Hematopoietic multipotent progenitor cell treated with erythropoietin and hydrocortisone succinate and interleukin-3 and kit ligand, for 4 days (in vitro differentiated cells): ENCODE measurements around the gene COL9A3.

Source experiments
- DNase-seq: peaks from one replicate; pipeline ENCODE4 v3.0.0-alpha.2; 2015

COL9A3 gene

DNA sequence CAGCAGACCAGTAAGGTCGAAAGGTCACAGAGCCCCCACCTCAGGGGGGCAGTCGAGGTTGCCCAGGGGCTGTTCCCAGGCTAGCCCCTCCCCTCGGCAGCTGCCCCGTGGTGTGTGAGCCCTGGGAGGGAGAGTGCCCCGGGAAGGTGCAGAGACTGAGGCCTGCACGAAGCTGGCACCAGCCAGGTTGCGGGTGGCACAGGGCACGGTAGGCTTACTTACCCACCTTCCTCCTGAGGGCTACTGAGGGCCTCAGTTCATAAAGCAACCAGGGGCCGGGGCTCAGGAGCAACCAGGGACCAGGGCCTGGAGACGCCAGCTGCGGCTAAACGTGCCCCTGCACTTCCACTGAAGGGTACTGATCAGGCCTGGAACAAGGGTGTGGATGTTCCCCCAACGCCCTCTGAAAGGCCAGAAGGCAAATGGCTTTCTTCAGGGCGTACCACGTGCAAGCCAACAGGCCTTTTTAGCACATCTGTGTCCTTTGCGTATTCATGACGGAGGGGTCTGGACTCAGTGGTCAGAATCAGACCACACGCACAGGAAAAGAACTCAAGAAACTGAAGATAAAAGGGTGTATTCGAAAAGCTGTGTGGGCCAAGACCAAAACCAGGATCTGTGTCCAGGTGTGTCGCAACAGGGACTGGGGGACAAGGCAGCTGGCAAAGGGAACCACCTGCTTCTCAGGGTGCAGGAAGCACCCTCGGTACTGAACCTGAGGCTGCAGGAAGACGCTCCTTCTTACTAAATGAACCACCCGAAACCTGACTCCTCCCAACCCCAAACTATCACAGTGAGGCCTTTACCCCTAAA lies 69.3 kb downstream of the COL9A3 start:
- DNase-seq = no peak

DNA sequence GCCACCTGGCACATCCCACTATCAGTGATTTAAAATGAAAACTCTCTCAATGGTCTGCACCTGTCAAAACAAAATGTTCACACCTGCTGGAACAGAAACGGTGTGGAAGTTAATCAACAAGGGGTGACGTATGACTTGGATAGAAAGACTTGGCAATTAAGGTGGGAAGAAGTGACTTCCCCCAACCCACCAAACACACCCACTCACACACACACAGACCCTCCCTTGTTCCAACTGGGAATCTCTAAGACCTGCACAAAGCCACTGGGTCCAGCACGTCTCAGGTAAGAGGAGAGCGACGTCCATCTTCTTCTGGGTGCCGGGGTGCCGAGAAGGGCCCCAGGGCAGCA lies 69.8 kb downstream of the COL9A3 start:
- no peak for DNase-seq

DNA sequence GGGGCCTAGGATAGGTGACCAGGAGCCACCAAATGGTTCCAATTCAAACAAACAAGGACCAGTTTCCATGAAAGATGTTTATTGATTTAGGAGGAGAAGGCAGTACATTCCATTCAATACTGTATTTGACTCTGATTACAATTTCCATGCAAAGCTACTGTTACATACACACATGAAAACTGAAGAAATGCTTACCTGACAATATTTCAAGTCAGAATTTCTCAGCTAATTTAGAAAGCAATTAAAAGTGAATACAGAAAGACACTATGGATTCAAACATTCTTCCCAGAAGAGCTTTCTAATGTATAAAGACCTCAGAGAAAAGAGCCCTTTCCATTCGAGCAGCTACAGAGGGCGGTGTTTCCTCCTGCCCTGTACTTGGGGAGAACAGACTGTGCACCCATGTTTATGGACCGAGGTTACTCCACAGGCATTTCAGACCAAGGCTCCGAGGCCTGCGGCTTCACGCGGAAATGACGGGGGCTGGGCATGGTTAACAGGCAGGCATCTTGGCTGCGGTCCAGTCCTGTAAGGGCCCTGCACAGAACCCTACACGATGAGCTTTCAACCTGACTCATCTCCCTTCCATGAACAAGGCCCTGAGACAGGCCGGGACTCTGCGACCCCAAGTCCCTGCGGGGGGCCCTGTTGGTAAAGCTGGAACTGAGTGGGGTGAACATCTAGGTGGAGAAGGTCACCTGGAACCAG lies 70.5 kb downstream of the COL9A3 start:
- peak; percentile 87 for DNase-seq

DNA sequence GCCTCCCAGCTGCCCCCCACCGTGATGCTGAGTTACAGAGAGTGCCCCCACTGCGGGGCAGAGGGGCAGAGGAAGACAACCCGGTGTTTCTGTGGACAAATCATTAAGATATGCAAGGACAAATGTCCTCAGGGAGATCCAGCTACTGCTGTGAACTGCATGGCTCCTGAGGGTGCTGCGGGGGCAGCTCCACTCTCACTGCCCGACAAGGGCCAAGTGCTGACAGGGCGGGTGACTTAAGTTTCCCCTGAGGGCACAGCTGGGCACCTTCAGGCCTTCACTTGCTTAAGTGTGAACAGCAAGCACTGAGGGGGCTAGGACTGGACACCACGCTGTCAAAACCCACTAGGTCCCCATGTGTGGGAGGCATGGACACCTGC lies 71.0 kb downstream of the COL9A3 start:
- DNase-seq = no peak

DNA sequence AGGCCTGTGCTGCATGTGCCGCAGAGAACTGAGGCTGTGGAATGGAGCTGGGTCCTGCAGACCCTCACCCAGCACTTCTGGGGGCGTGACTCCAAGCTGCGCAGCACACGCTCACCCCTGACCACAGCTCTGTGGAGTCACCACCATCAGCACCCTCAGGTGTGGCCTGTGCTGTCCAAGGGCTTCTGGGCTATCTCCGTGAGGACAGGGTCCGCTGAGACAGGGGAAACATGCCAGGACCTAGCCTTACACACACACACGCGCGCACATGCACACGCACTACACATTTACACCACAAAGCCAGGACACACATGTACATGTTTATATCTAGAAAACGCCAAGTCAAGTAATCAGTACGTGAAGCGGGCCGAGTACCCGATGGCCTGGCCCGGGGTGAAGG lies 71.6 kb downstream of the COL9A3 start:
- no peak for DNase-seq

DNA sequence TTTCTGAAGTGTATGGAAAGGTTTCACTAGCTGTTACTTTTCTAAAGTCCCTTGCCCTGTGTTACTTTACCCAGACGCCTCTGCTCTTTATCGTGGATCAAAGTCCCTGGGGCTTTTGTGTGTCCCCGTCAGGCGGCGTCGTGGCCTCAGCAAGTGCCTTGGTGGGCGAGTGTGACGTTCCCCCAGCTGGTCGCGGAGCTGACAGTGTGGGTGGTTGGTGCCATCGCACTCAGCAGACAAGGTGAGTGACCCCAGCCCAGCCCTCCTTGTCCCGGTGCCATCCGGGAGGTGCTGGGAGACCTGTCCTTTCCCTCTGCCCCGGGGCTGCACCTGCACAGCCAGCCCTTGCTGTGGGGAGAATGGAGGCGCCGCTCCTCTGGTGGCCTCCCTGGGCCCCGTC lies 72.1 kb downstream of the COL9A3 start:
- no peak for DNase-seq

DNA sequence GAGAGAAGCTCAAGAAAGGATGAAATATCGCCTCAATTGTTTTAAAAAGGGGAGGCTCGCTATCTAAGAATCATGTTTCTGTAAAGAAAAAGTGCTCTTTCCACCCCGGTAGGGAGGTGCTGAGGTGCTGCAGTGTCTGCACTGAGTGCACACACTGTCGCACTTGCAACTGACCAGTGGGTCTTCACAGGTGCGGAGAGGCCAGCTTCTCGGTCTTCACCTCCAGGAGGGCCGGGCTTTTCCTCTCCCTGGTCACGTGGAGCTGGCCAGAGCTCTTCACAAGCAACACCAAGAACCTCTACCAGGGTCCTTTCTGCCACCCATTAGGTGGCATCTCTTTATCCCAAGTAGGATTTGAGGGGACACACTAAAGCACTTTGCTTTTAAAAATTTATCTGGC lies 72.6 kb downstream of the COL9A3 start:
- DNase-seq = no peak

DNA sequence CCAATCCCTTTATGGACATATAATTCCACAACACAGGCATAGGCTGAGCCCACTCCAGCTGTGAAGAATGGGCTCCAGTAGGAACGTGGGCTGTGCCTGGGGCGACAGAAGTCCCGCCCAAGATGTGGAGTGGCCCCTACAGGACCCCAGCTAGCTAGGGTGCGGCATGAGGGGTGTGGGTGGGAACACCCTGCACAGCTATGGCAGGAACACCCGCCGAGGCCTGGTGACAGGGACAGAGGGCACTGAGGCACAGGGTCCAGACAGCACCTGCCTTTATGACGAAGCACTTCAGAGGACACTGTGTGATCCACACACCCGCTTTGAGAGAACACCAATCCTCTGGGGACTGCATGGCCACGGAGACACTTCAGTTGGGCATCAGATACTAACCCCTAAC lies 73.0 kb downstream of the COL9A3 start:
- no peak for DNase-seq

DNA sequence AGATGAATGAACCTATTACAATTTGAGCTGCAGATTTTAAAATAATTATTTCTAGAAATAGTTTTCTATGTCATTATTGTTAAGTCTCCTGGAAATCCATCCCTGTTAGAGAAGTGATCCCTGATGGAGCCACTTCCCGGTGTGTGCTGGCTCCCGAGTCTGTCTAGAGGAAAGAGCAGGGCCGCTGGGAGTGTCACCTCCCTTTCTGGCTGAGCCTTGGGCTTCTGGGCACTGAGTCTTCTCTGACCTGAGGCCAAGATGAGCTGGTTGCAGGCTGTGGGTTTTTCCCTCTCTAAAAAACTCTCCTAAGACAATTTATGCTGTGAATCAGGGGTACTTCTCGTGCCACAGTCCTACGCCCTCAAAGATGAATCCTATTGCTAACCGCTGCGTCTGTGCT lies 73.6 kb downstream of the COL9A3 start:
- DNase-seq = no peak
